Hepatocyte (in vitro differentiated cells): ENCODE results near the gene PICALM.

Experiments used
- EZH2 ChIP-seq: fragments of 200-600 bp; sonication (generic); IDR thresholded peaks from 2 replicates; pipeline ENCODE4 v1.6.1; 2016; ENCODE audit warnings: antibody characterized with exemption, mild to moderate bottlenecking, borderline replicate concordance
- TF ChIP-seq, protein P1 (sequence below): fragments of 200-600 bp; sonication (generic); IDR thresholded peaks from 2 replicates; pipeline ENCODE4 v1.5.1; 2016; ENCODE audit warnings: antibody characterized with exemption, mild to moderate bottlenecking; ENCODE audit not compliant: poor library complexity

DNA sequence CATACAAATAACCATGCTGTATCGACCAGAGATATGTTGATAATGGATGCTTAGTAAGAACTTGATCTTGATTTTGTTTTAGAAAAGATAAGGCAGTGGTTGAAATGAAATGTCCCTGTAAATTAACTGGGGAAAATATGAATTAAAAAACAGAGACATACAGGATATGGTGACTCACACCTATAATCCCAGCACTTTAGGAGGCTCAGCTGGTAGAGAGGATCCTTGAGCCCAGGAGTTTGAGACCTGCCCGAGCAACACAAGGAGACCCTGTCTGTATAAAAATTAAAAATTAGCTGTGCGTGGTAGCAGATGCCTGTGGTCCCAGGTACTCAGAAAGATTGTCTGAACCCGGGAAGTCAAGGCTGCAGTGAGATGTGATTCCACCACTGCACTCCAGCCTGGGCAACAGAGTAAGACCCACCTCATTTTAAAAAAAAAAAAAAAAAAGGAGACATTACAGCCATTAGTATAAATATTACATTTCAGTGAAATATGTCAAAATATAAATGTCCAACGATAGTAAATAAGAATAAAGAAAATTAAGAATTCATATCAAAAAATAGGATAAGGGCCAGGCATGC, 4.6 kb downstream of the PICALM start:
- TF ChIP-seq, protein P1, sequence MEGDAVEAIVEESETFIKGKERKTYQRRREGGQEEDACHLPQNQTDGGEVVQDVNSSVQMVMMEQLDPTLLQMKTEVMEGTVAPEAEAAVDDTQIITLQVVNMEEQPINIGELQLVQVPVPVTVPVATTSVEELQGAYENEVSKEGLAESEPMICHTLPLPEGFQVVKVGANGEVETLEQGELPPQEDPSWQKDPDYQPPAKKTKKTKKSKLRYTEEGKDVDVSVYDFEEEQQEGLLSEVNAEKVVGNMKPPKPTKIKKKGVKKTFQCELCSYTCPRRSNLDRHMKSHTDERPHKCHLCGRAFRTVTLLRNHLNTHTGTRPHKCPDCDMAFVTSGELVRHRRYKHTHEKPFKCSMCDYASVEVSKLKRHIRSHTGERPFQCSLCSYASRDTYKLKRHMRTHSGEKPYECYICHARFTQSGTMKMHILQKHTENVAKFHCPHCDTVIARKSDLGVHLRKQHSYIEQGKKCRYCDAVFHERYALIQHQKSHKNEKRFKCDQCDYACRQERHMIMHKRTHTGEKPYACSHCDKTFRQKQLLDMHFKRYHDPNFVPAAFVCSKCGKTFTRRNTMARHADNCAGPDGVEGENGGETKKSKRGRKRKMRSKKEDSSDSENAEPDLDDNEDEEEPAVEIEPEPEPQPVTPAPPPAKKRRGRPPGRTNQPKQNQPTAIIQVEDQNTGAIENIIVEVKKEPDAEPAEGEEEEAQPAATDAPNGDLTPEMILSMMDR: no peak
- TF ChIP-seq EZH2: no peak
